SK-N-SH treated with all-trans-retinoic acid at 6 μM for 48 hours (cell line): Measurements from ENCODE around the gene CCSER1.

Source experiments
- ARNTL ChIP-seq: fragments of 450-650 bp; formaldehyde crosslinking; IDR thresholded peaks from 2 replicates; pipeline ENCODE4 v1.5.0; 2020; ENCODE audit warnings: low read depth, mild to moderate bottlenecking, moderate library complexity, borderline replicate concordance
- CSDC2 ChIP-seq: fragments of 250-450 bp; sonication (Bioruptor Pico); IDR thresholded peaks from 2 replicates; pipeline ENCODE4 v1.5.0; 2020; ENCODE audit warnings: mild to moderate bottlenecking, moderate library complexity
- ESRRG ChIP-seq: fragments of 250-450 bp; sonication (Bioruptor Pico); IDR thresholded peaks from 2 replicates; pipeline ENCODE4 v1.6.1; 2021; ENCODE audit warnings: mild to moderate bottlenecking
- SNAI2 ChIP-seq: fragments of 250-450 bp; sonication (Bioruptor Pico); IDR thresholded peaks from 2 replicates; pipeline ENCODE4 v1.5.0; 2020; ENCODE audit warnings: mild to moderate bottlenecking, moderate library complexity
- ZC3H10 ChIP-seq: fragments of 250-450 bp; sonication (Bioruptor Pico); IDR thresholded peaks from 2 replicates; pipeline ENCODE4 v1.5.1; 2021; ENCODE audit warnings: mild to moderate bottlenecking, moderate library complexity
- ZNF70 ChIP-seq: fragments of 450-650 bp; formaldehyde crosslinking; IDR thresholded peaks from 2 replicates; pipeline ENCODE4 v1.5.0; 2020; ENCODE audit warnings: mild to moderate bottlenecking, moderate library complexity
- ZNF8 ChIP-seq: fragments of 450-650 bp; formaldehyde crosslinking; IDR thresholded peaks from 2 replicates; pipeline ENCODE4 v1.5.0; 2020; ENCODE audit warnings: mild to moderate bottlenecking, moderate library complexity
- TF ChIP-seq, protein P1 (sequence below): fragments of 250-450 bp; sonication (Bioruptor Pico); IDR thresholded peaks from 2 replicates; pipeline ENCODE4 v1.8.0; 2020; ENCODE audit warnings: mild to moderate bottlenecking, moderate library complexity, borderline replicate concordance
- TF ChIP-seq, protein P2 (sequence below): fragments of 250-450 bp; sonication (Bioruptor Pico); IDR thresholded peaks from 2 replicates; pipeline ENCODE4 v1.8.0; 2021; ENCODE audit warnings: low read depth, mild to moderate bottlenecking, moderate library complexity, borderline replicate concordance

DNA sequence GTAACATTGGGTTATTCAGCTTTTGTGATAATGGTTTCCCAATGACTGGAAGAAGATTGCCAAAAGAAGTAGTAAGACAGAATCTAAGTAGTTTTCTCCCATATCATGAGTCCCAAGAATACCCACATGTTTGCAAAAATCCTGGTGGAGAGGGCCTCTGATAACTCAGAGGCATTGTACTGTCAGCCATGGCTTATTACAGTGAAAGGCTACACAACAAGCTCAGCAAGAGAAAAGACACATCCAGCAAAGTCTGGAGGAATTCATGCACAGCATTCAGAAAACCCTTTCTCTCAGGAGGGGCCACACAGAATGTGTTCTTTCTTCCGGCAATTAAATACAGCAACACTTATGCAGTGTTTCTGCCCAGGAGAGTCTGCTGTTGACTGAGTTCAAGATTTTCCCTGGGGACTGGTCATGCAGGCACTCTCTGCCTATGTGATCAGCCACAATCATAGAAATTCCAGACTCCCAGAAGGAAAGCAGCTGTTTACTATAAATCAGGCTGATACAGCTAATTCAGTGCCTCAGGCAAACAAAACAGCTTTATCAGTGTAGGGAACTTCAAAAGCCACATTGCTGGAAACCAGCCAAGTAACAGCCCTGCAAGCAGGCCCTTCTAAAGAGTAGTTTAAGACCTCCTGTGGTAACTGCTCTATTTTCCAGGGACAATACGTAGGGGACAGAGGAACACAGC, 937.1 kb downstream of the CCSER1 start:
- TF ChIP-seq ZC3H10 (CRISPR knock-in tag) (no peak), ZNF70 (0 out of 2 replicates have a peak, but pooled peaks have one; percentile 15), ESRRG (CRISPR knock-in tag) (no peak), ZNF8 (CRISPR knock-in tag) (peak; percentile 64; the same call in 1 of the 2 replicates), ARNTL (no peak), CSDC2 (CRISPR knock-in tag) (no peak), SNAI2 (peak; percentile 74)
- TF ChIP-seq, protein P1, sequence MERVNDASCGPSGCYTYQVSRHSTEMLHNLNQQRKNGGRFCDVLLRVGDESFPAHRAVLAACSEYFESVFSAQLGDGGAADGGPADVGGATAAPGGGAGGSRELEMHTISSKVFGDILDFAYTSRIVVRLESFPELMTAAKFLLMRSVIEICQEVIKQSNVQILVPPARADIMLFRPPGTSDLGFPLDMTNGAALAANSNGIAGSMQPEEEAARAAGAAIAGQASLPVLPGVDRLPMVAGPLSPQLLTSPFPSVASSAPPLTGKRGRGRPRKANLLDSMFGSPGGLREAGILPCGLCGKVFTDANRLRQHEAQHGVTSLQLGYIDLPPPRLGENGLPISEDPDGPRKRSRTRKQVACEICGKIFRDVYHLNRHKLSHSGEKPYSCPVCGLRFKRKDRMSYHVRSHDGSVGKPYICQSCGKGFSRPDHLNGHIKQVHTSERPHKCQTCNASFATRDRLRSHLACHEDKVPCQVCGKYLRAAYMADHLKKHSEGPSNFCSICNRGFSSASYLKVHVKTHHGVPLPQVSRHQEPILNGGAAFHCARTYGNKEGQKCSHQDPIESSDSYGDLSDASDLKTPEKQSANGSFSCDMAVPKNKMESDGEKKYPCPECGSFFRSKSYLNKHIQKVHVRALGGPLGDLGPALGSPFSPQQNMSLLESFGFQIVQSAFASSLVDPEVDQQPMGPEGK (CRISPR knock-in tag), result no peak
- TF ChIP-seq, protein P2, sequence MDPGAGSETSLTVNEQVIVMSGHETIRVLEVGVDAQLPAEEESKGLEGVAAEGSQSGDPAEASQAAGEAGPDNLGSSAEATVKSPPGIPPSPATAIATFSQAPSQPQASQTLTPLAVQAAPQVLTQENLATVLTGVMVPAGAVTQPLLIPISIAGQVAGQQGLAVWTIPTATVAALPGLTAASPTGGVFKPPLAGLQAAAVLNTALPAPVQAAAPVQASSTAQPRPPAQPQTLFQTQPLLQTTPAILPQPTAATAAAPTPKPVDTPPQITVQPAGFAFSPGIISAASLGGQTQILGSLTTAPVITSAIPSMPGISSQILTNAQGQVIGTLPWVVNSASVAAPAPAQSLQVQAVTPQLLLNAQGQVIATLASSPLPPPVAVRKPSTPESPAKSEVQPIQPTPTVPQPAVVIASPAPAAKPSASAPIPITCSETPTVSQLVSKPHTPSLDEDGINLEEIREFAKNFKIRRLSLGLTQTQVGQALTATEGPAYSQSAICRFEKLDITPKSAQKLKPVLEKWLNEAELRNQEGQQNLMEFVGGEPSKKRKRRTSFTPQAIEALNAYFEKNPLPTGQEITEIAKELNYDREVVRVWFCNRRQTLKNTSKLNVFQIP, result no peak
